GM21717 (cell line): ENCODE results near the gene HARBI1.

Source experiments
- ATAC-seq: cut with Tn5 transposase; IDR thresholded peaks from one replicate; pipeline ENCODE4 v1.9.1; 2021; ENCODE audit warnings: mild to moderate bottlenecking, moderate library complexity; ENCODE audit not compliant: unreplicated experiment

HARBI1 gene

DNA sequence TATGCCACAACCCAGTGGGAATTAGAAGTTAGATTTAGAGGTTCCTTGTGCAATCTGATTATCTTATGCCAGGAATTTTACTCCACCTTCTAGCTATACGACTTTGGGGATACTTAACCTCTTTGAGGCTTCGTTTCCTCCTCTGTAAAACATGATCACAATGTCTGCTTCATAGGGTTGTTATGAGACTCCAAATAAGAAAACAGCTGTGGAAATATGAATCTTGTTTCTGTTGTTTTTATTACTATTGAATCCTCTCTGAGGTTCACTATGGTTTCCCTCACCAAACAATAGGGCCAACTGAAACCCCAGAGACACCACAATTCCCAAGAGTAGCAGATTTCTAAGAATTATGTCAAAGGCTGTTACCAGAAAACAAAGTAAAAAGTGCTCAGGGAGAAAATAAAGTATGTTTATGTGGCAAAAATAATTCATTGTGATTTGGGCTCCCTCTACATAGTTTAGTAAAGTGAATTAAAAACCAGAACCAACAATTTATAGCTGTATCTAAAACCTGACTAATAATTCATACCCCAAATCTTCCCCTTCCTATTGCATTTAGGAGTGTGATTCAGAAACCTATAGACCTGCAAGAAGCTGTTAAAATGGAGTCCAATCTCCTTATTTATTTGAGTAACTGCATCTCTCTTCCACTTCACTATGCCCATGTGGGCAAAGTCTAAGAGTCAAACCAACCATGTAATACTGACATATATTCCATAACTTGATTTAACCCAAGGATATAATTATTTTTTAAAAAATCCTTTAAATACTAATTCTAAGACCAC lies 61.6 kb downstream of the HARBI1 start:
- ATAC-seq, result no peak

DNA sequence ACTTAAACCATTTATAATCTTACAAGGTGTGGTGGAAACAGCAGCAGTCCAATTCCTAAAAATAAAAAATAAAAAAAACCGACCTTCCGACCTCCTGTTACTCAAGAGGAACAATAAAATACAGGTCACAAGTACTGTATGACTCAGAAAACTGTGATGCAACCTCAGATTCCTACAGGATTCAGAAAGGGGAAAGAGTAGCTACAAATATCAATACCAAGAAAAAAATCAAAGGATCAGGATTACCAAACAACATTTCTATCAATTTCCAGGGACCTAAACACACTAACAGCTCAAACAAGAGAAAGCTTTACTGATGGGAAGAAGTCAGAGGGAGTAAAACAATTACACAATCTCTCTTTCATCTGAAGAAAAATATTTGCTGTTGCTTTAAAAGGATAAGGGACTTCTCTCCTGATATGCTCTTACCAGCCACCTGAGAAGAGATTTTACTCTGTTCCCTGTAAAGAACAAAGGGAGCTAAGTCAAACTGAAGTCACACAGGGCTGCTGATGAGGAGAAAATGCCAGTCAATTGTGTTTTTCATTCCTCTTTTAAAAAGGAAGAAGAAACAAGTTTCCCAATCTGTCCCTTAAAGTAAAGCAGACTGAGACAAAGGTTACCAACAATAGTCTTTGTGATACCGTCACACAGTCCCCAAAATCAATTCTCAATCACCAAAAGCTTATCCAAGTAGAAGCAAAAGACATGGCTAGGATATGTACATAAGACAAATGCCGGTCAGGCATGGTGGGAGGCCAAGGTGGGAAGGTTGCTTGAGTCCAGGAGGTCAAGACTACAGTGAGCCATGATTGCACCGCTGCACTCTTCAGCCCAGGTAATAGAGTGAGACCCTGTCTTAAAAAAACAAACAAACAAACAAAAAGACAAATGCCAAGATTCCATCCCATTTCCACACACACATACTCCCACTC lies 62.5 kb downstream of the HARBI1 start:
- no peak for ATAC-seq

DNA sequence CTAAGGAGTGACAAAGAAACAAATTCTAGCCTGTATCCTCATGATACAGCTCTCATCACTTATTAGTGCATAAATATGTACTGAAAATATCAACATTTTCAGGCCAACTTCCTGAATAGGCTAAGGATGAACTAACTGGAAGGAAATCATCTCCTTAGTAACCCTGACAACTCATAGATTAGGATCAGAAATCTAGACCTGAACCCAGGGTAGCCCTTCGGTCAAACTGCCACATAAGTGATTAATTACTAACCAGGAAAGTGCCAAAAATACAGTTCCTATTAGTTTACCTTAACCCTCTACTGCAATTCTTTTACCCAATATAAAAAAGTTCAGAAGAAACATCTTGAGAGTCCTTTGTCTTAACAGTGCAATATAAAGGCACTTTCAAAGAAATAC lies 63.2 kb downstream of the HARBI1 start:
- ATAC-seq, result no peak
